SK-N-MC (cell line): ENCODE measurements around the gene BTC.

Source experiments
- DNase-seq: peaks from one replicate; pipeline ENCODE4 v3.0.0-alpha.2; 2011; ENCODE audit warnings: low read depth, low spot score
- H3K27ac ChIP-seq: fragments of 200-600 bp; sonication (generic); 2 replicates; pipeline ENCODE4 v1.5.1; 2016; ENCODE audit warnings: mixed run types
- H3K36me3 ChIP-seq: fragments of 200-600 bp; sonication (generic); 2 replicates; pipeline ENCODE4 v1.6.1; 2017; ENCODE audit warnings: antibody characterized with exemption, low read length, mixed read lengths; ENCODE audit not compliant: insufficient read depth
- H3K4me3 ChIP-seq: fragments of 200-600 bp; sonication (generic); 2 replicates; pipeline ENCODE4 v1.5.1; 2016
- H3K9ac ChIP-seq: fragments of 200-600 bp; sonication (generic); 2 replicates; pipeline ENCODE4 v1.8.0; 2017; ENCODE audit warnings: mixed run types, mixed read lengths; ENCODE audit not compliant: insufficient read length
- H3K9me3 ChIP-seq: fragments of 200-600 bp; sonication (generic); 2 replicates; pipeline ENCODE4 v1.6.1; 2017; ENCODE audit warnings: low read depth, mild to moderate bottlenecking, antibody characterized with exemption, low read length, moderate library complexity, mixed read lengths
- EZH2 ChIP-seq: fragments of 200-600 bp; sonication (generic); IDR thresholded peaks from one replicate; pipeline ENCODE4 v1.6.1; 2017; ENCODE audit warnings: antibody characterized with exemption
- FOXP2 ChIP-seq: optimal IDR thresholded peaks from 2 replicates; pipeline ENCODE3; 2011; ENCODE audit warnings: mild to moderate bottlenecking, moderate library complexity; ENCODE audit not compliant: insufficient read depth; ENCODE audit errors: extremely low read length, control extremely low read depth
- POLR2AphosphoS5 ChIP-seq: IDR thresholded peaks from 2 replicates; pipeline ENCODE4 v1.6.1; 2012; ENCODE audit warnings: mild to moderate bottlenecking, low read depth, low read length, borderline replicate concordance

Gene BTC

DNA sequence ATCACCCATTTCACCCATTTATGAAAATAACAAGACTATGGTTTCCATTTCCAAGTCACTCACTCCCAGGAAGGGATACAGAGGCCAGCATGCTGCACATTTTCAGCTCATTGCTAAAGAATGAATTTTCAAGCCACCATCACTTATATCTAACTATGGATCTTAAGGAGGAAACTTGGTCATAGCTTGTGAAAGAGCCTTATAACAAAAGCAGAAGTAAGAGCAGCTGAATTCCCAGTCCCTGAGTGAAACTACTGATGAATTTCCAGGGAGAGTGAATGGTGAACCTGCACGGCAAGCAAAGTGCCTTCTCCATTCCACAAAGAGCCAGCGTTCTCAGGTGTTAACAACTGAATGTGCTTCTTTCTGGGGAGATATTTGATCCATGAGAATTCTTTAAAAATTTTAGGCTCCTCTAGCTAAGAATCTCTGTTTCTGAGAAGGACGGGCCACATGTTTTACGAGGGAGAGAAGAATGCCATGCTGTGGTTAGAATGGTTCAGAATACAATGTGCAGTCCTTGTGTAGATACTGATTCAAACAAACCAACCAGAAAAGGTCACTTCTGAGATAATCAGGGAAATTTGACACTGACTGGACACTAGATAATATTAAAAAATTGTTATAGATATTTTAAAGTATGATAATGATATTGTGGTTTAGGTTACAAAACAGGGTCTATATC lies 24.0 kb downstream of the BTC start:
- Histone ChIP-seq H3K4me3 (no peak overlapping the region), H3K27ac (no peak overlapping the region), H3K36me3 (no peaks in the 10 kb centered on the region), H3K9me3 (no peaks in the 10 kb centered on the region), H3K9ac (no peak overlapping the region)
- DNase-seq = no peak
- no peak for TF ChIP-seq POLR2AphosphoS5
- no peak for TF ChIP-seq EZH2
- TF ChIP-seq FOXP2 = no peak

DNA sequence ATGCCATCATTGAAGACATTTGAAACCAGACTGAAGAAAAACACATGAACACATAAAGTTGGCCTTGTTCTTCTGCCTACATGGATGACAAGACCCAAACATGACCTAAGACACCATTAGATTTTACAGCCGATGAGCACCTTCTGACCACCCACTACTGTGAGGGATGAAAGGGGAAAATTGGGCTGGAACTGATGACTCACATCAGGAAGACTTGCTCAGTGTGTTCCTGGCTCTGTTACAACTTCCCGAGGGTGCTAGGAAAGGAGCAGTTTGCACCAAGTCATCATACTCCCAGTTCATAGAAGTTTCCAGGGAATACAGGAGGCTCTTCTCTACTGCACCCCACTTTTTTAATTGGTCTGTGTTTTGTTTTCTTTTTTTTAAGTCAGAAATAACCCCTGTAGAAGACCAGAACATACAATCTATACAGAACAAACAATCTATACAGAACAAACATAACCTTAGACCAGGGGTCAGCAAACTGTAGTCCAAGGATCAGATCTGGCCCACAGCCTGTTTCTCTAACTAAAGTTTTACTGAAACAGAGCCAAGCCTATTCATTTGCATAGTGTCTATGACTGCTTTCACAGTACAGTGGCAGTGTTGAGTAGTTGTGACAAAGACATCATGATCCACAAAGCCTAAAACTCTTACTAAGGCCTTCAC lies 25.3 kb downstream of the BTC start:
- Histone ChIP-seq H3K4me3 (no peak overlapping the region), H3K9me3 (no peaks in the 10 kb centered on the region), H3K27ac (no peak overlapping the region), H3K36me3 (no peaks in the 10 kb centered on the region), H3K9ac (no peak overlapping the region)
- no peak for TF ChIP-seq POLR2AphosphoS5
- TF ChIP-seq FOXP2 = no peak
- TF ChIP-seq EZH2 = no peak
- DNase-seq = no peak

DNA sequence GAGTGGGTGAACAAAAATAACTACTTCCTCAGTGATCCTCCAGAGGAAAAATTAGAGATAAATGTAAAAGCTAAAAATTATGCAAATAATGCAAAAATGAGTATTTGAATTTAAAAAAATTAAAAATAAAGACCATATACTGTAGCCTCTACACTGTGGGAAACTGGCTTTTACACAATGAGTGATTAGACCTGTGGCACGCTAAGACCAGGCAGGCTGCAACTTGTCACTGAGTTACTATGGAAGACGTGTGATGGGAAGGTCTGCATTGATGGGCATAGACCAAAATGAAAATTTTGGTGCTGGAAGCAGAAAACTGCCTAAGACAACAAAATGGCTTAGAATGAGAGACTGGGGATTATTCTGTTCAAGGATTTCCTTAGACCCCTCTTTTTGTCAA lies 30.2 kb downstream of the BTC start:
- no peak overlapping the region for H3K9ac ChIP-seq
- H3K4me3 ChIP-seq = no peak overlapping the region
- H3K36me3 ChIP-seq = no peaks in the 10 kb centered on the region
- no peaks in the 10 kb centered on the region for H3K9me3 ChIP-seq
- no peak for DNase-seq
- no peak for TF ChIP-seq EZH2
- no peak for TF ChIP-seq POLR2AphosphoS5
- no peak for TF ChIP-seq FOXP2
- no peak overlapping the region for H3K27ac ChIP-seq

DNA sequence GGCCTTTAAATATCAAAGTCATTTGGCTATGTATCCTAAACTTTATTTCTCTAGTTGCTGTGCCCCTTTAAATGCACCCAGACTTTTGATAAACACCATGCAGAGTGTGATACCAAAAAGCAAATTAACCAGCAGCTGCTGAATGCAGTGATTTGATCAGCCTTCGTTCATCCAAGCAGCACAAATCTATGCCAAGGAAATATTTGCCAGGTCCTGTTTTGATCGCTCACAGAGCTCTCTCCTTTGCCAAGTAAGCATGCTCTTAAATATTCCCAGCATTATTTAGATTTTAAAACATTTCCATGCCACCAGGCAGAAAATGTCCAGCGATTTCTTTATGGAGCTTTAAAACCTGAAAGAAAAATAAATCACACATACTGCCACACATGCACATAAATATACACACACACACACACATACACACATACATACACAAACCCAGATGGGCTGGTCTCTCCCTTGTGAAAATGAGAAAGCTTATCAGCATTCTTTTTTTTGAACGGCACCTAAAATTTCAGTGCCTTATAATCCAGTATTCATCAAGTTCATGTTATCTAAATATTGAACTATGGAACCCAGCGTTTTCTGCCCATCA lies 35.7 kb downstream of the BTC start:
- TF ChIP-seq POLR2AphosphoS5 (no peak), FOXP2 (no peak)
- no peak for DNase-seq
- no peak overlapping the region for H3K27ac ChIP-seq

GRCh38 chr4:74757136-74757535 lies 37.2 kb downstream of the BTC start:
- Histone ChIP-seq H3K36me3 (no peaks in the 10 kb centered on the region), H3K4me3 (no peak overlapping the region), H3K9me3 (no peaks in the 10 kb centered on the region), H3K27ac (no peak overlapping the region), H3K9ac (no peak overlapping the region)
- DNase-seq = no peak
- TF ChIP-seq FOXP2 (no peak), EZH2 (no peak), POLR2AphosphoS5 (no peak)

More for the DNA sequence above, 35.7 kb downstream of the BTC start:
- H3K9me3 ChIP-seq = no peaks in the 10 kb centered on the region
- H3K36me3 ChIP-seq = no peaks in the 10 kb centered on the region
- no peak overlapping the region for H3K9ac ChIP-seq
- no peak overlapping the region for H3K4me3 ChIP-seq

- TF ChIP-seq FOXP2 (no peak), EZH2 (no peak), POLR2AphosphoS5 (no peak)
These were observed 38.8 kb downstream of the BTC start for GRCh38 chr4:74755486-74755885.

GRCh38 chr4:74754218-74754617 lies 40.1 kb downstream of the BTC start:
- Histone ChIP-seq H3K36me3 (no peaks in the 10 kb centered on the region), H3K27ac (no peak overlapping the region), H3K4me3 (no peak overlapping the region), H3K9ac (no peak overlapping the region), H3K9me3 (no peaks in the 10 kb centered on the region)
- no peak for TF ChIP-seq POLR2AphosphoS5
- TF ChIP-seq FOXP2 = no peak
- TF ChIP-seq EZH2 = no peak
- no peak for DNase-seq

More at GRCh38 chr4:74755486-74755885, 38.8 kb downstream of the BTC start:
- DNase-seq = no peak
- no peaks in the 10 kb centered on the region for H3K36me3 ChIP-seq
- H3K9me3 ChIP-seq = no peaks in the 10 kb centered on the region
- H3K4me3 ChIP-seq = no peak overlapping the region
- H3K9ac ChIP-seq = no peak overlapping the region
- no peak overlapping the region for H3K27ac ChIP-seq

GRCh38 chr4:74752798-74753197 lies 41.5 kb downstream of the BTC start:
- no peak for DNase-seq
- Histone ChIP-seq H3K4me3 (no peak overlapping the region), H3K27ac (no peak overlapping the region), H3K9ac (no peak overlapping the region), H3K9me3 (no peaks in the 10 kb centered on the region), H3K36me3 (no peaks in the 10 kb centered on the region)
- TF ChIP-seq EZH2 (no peak), FOXP2 (no peak), POLR2AphosphoS5 (no peak)
